ENCODE measurements around the gene MT1HL1.

The MT1HL1 gene

DNA sequence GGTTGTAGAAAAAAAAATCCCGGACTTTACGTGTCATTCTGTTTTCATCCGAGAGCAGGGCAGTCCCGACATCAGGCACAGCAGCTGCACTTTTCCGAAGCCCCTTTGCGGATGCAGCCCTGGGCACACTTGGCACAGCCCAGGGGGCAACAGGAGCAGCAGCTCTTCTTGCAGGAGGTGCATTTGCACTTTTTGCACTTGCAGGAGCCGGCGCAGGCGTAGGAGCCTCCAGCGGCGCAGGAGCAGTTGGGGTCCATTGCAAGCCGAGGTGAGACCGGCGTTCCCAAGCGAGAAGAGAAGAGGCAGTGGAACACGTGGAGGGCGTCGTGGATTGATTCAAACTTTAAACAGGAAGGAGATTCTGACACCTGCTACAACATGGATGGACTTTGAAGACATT, at the start of gene MT1HL1:
TSS of gene MT1HL1 (minus strand) at position 326 of the 400 bp plus-strand sequence. CDS start at position 257, 69 bp downstream.
- DNase-seq (ENCODE audit: low read depth in 2 of 2): no peak

DNA sequence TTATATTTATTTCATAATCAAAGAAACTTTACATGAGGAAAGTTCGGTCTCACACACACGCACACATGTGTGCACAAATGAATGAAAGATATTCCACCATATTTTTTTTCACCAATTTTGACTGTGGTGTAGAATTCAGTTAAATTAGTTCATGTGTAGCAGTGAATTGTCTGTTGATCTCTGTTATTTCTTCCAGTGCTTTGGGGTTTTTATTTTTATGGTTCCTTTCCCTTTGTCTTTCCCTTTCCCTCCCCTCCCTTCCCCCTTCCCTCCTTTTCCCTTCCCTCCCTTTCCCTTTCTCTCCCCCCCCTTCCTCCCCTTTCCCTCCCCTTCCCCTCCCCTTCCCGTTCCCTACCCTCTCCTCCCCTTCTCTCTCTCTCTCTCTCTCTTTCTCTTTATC, 46.7 kb upstream of the MT1HL1 start:
- DNase-seq (ENCODE audit: low read depth in 2 of 2): no peak

DNA sequence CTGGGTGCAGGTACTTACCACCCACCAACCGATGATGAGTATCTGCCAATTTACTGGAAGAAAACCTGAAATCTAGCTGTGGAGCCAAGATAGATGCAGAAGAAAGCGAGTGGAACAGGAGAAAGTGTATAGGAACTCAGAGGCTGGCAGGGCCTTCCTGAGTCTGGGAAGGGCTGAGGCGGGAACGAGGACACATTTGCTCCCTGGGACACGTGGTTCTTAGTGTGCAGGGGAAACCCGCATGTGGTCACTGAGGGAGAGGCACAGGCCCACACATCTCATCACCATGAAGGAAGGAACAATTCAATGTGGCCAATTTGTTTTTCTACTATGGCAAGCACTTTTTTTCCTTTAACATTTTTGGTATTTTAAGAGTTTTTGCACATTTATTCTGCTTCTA, 45.9 kb upstream of the MT1HL1 start:
- DNase-seq (ENCODE audit: low read depth in 2 of 2): no peak

DNA sequence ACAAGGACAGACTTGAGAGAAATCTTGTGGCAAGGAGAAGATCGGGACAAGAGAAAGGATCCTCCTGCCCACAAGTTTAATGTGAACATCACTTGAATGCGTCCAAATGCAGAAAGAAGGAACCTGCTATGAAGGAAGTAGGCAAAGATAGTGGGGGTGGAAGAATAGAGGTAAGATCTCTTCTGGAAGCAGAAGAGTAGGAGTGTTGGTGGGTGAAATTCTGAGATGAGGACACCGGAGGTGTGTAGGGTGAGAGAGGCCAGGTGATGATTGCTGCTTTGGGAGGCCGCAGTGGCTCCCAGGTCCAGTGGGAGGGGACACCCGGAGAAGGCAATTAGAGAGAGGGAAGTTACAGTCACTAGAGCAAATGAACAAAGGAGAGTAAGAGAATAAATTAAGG, 44.6 kb upstream of the MT1HL1 start:
- no peak for DNase-seq (ENCODE audit: low read depth in 2 of 2)

- no peak for DNase-seq (ENCODE audit: low read depth in 2 of 2)
Measured at GRCh38 chr1:237045278-237046016, 41.2 kb upstream of the MT1HL1 start.

- DNase-seq (ENCODE audit: low read depth in 2 of 2): no peak
Measured at GRCh38 chr1:237043846-237044636, 39.8 kb upstream of the MT1HL1 start.

DNA sequence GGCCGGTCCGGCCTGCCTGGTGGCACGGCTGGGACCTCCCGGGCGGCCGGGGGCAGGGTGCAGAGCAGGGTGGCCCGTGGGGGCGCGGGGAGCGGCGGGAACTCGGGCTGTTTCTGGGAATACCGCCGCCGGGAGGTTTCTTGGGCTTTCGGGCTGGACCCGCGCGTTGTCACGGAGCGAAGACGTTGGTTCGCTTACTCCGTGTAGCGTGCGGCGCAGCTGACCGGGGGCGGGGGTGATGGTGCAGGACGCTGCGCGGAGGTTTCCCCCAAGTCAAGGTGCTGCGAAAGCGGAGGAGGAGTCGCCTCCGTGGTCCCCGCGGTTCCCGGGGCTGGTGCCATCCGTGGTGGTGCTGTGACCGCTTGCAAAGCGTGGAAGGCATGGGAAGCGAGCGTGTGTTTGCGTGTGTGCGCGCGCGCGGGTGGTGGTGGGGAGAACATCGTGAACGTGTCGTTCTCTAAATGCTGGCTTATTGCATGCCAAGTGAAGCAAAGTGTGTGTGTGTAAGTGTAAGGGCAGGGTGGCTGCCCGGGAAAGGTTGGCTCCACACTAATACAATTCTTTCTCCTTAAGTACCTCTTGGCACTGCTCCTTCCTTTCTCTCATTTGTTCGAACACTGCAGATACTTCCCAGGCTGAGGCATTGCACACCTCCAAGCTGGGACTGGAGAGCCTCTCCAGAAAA, 38.8 kb upstream of the MT1HL1 start:
- no peak for DNase-seq (ENCODE audit: low read depth in 2 of 2)

DNA sequence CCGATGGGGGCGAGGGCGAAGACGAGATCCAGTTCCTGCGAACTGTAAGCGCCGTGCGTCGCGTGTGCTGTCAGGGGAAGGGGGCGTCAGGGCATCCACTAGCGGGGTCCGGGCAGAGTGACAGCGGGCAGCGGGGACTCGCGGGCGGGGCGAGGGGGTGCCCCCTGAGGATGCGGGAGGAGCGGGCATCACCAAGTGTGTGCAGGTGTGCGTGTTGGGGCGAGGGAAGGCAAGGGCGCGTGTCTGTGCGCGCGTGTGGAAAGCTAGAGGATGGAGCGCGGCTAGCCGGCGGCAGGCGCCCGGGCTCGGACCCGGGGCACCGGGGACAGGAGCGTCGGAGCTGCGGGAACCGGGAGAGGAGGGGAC, 38.3 kb upstream of the MT1HL1 start:
- DNase-seq (ENCODE audit: low read depth in 2 of 2): no peak

DNA sequence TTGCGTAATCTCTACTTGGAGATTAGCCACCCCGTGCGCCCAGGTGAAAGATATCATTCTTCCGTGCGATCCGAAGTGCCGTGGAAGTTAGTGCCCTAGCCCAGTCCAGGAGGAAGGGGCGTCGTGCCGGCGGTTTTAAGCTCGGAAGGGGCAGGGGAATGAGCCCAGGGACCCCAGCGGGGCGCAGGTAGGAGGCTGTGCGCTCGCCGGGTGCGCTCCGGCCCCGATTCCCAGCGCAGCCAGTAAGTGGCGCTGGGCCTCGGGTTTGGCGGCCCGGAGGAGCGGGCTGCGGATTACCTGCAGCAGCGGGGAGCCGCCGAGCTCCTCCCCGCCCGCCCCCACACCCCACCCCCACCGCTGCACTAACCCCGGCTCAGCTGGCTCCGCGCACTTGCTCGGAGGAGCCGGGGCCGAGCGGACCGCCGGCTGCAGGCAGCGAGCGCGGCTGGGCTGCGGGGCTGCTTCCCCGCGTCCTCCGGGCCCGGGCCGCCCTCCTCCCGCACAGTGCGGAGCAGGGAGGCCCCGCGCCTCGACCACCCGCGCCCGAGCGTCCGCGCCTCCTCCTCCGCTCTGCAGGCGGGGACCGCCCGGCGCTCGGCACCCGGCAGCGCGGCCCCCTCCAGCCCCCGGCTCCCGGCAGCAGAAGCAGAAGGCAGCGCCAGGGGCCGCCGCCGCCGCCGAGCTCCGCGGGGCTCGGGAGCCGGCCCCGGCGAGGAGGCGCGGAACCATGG, 37.7 kb upstream of the MT1HL1 start, which contains the start of gene RYR2:
TSS of gene RYR2 (plus strand) at position 390 of the 731 bp plus-strand sequence. CDS start at position 728, 338 bp downstream.
- no peak for DNase-seq (ENCODE audit: low read depth in 2 of 2)

- DNase-seq (ENCODE audit: low read depth in 2 of 2): no peak
Measured at GRCh38 chr1:237041461-237041794, 37.2 kb upstream of the MT1HL1 start.

DNA sequence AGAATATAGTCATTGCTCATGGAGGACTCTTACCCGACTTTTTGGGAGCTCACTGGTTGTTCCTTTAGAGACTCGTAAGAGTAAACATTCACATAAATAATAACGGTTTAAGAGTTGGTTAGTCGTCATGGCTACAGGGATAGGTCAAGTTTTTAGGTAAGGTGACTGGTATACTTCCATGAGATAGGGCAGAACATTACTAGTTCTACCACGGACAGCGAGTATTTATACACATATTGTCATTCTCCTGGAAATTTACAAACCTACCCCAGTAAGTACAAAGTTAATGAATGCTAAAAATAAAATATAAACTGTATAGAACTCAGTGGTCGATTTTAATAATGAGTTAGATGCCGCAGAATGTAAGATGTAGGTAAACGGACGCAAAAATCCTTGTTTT, 36.6 kb upstream of the MT1HL1 start:
- no peak for DNase-seq (ENCODE audit: low read depth in 2 of 2)

GRCh38 chr1:237038211-237038610, 34.0 kb upstream of the MT1HL1 start:
- no peak for DNase-seq (ENCODE audit: low read depth in 2 of 2)

DNA sequence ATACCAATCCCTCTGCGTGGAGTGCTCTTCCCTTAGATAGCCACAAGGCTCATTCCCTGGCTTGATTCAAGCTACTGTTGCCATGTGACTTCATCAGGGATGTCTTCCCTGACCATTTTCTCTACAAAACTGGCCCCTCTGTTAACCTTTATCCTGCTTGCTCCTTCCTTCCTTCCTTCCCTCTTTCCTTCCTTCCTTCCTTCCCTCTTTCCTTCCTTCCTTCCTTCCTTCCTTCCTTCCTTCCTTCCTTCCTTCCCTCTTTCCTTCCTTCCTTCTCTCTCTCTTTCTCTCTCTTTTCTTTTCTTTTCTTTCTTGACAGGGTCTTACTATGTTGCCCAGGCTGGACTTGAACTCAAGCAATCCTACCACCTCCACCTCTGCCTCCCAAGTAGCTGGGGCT, 31.5 kb upstream of the MT1HL1 start:
- DNase-seq (ENCODE audit: low read depth in 2 of 2): no peak

GRCh38 chr1:237033804-237034203, 29.6 kb upstream of the MT1HL1 start:
- no peak for DNase-seq (ENCODE audit: low read depth in 2 of 2)

- no peak for DNase-seq (ENCODE audit: low read depth in 2 of 2)
Measured at GRCh38 chr1:237033061-237033460, 28.8 kb upstream of the MT1HL1 start.

- no peak for DNase-seq (ENCODE audit: low read depth in 2 of 2)
Measured at GRCh38 chr1:237032029-237032428, 27.8 kb upstream of the MT1HL1 start.

DNA sequence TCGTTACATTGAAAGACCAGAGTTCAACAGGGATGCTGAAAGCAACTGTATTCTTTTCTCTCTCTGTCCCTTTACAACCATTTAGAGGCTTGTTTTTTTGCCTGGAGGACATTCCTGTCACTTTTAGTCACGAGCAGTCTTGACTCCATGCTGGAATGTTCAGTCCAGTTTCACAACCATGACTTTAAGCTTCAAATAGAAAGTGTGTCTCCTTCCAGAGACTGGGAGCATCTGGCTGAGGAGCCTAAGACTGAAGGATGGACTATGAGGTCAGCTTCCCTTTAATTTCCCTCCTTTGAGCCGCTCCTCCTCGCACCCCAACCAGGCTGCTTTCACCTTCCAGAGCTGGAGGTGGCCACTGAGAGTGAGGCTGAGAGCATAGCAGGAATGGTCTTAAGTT, 27.2 kb upstream of the MT1HL1 start:
- no peak for DNase-seq (ENCODE audit: low read depth in 2 of 2)

- no peak for DNase-seq (ENCODE audit: low read depth in 2 of 2)
Measured at GRCh38 chr1:237029850-237030535, 25.8 kb upstream of the MT1HL1 start.

GRCh38 chr1:237029240-237029639, 25.0 kb upstream of the MT1HL1 start:
- no peak for DNase-seq (ENCODE audit: low read depth in 2 of 2)

GRCh38 chr1:237025358-237026074, 21.3 kb upstream of the MT1HL1 start:
- DNase-seq (ENCODE audit: low read depth in 2 of 2): no peak

DNA sequence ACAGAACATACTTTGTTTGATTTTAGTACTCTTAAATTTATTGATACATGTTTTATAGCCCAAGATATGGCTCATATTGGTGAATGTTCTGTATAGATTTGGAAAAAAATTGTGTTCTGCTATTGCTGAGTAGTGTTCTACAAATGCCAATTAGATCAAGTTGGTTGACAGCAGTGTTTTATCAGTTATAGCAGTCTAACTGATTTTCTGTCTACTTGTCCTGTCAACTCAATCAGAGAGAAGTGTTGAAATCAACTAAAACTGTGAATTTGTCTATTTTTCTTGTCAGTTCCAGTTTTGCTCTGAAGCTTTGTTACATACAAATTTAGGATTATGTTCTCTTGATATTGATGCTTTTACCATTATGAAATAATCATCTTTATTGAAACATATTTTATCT, 14.7 kb upstream of the MT1HL1 start:
- no peak for DNase-seq (ENCODE audit: low read depth in 2 of 2)
